Peyer's patch (tissue), 4 donors: ENCODE results near the gene MAML2.

Experiments
- CTCF ChIP-seq, 6 experiments: fragments of 450-650 bp in 4 of 6; fragments of 200-600 bp in 2 of 6; sonication (generic) in 1 of 6; IDR thresholded peaks; one replicate each; pipeline ENCODE4 v1.5.1; 2017 to 2019; ENCODE audit warnings: antibody characterized with exemption in 6 of 6, mild to moderate bottlenecking in 3 of 6, moderate library complexity in 1 of 6
- POLR2A ChIP-seq, 2 donors: fragments of 450-650 bp; IDR thresholded peaks; one replicate each; pipeline ENCODE4 v1.5.1; 2017; ENCODE audit warnings: antibody characterized with exemption in 2 of 2, mild to moderate bottlenecking in 2 of 2, moderate library complexity in 2 of 2

DNA sequence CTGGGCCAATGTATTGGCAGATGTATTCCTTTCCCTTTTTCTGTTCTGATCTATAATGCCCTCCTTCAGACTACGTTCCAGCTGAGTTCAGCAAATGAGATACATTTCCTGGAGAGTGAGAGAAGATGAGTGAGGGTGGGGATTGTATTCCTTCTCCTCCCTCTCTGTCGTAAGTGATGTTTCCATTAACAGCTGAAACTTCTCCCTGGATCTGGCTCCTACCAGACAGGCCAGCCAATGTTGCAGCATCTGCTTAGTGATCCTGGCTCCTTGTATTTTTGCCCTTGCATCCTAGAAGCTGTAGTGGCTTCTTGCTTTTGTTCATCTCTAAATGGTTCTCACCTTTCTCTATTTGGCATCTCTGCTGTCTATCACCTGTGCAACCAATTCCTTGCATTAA is 370.9 kb downstream of the MAML2 start:
- TF ChIP-seq CTCF (IDR thresholded peaks at IDR 0.05) (no peak), POLR2A (IDR thresholded peaks at IDR 0.05) (no peak)
